ENCODE data around the gene NT5DC4.

- no peak for TF ChIP-seq CTCF (IDR thresholded peaks at IDR 0.05)
- TF ChIP-seq POLR2A (IDR thresholded peaks at IDR 0.05; ENCODE audit: low read depth): no peak
- no peak for TF ChIP-seq POLR2AphosphoS5 (IDR thresholded peaks at IDR 0.05)
- TF ChIP-seq EP300 (IDR thresholded peaks at IDR 0.05): no peak
Observed at GRCh38 chr2:112722816-112723546, 2.2 kb downstream of the NT5DC4 start.
